ENCODE results near the gene HMX2.

Gene HMX2, protein sequence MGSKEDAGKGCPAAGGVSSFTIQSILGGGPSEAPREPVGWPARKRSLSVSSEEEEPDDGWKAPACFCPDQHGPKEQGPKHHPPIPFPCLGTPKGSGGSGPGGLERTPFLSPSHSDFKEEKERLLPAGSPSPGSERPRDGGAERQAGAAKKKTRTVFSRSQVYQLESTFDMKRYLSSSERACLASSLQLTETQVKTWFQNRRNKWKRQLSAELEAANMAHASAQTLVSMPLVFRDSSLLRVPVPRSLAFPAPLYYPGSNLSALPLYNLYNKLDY

DNA sequence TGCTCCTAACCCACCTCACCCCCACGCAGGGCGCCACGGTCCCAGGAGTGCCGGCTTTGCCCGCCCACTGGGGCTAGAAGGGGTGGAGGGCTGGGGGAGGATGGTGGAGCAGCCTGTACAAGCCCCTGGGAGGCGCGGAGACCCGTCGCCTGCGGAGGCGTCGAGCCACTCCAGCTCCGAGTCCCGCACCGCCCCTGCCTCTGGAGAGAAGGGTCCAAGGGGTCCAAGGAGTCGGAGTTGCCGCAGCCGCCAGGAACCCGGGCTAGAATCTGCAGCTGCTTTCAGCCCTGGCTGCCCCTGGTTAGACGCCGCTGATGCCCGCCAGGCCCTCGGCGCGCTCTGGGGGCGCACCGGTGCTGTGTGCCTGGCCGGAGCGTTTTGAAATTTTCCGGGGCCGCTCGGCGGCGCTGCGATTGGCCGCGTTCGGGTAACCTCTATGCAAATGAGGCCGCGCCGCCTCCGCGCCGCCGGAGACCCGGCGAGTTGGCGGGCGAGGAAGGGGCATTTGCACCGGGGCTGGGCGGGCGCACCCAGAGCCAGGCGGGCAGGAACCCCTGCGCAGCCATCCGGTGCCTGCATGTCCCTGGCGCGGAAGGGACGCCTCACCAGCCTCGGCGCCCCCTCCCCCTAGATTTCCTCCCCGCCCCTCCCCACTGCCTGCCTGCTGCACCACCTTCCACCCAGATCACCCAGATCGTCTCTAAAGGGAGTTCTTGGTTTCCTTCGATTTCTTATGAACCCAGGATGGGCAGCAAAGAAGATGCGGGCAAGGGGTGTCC lies at the start of gene HMX2:
TSS of gene HMX2 (plus strand) at position 502 of the 779 bp plus-strand sequence. CDS start at position 745, 243 bp downstream.
- TF ChIP-seq, protein P1, sequence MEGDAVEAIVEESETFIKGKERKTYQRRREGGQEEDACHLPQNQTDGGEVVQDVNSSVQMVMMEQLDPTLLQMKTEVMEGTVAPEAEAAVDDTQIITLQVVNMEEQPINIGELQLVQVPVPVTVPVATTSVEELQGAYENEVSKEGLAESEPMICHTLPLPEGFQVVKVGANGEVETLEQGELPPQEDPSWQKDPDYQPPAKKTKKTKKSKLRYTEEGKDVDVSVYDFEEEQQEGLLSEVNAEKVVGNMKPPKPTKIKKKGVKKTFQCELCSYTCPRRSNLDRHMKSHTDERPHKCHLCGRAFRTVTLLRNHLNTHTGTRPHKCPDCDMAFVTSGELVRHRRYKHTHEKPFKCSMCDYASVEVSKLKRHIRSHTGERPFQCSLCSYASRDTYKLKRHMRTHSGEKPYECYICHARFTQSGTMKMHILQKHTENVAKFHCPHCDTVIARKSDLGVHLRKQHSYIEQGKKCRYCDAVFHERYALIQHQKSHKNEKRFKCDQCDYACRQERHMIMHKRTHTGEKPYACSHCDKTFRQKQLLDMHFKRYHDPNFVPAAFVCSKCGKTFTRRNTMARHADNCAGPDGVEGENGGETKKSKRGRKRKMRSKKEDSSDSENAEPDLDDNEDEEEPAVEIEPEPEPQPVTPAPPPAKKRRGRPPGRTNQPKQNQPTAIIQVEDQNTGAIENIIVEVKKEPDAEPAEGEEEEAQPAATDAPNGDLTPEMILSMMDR (conservative IDR thresholded peaks at IDR 0.05; ENCODE audit: low read depth, low read length), result no peak
- no peak for DNase-seq (ENCODE audit: low read depth)
- H3K4me3 ChIP-seq (ENCODE audit: low read length), result no peak within 1 kb of the TSS

DNA sequence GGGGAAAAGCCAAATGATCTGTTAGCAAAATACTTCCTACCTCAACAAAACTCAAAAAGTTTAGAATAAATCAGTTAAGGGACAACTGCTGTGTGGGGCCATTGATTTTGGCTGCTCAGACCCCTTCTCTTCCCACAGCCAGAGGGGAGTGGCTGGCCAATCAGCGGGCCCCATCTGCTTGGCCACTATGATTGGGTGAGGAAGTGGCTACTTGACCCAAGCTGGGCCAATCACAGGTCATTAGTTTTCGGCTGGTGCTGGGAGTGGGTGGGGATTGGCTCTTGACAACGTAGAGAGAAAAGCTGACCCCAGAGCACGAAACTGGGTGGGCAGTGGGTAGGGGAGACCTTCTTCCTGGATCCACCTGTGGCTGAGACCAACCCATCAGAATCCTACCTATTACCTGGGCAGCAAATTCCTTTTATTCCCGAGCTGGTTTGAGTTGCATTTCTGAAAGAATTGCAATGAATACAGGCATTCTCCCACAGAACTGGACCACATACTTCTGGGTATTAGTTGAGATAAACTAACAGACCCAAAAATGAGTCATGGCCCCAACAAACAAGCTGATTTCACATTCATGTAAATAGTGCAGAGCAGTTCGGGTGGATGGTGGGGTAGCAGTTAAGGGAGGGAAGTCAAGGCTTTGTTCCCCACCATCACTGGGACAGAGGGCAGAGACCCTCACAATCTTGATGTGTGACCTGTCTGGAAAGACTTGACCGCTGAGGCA lies 47.7 kb upstream of the HMX2 start:
- no peak overlapping the region for H3K4me3 ChIP-seq (ENCODE audit: low read length)
- TF ChIP-seq, protein P1 (conservative IDR thresholded peaks at IDR 0.05; ENCODE audit: low read depth, low read length), result no peak
- no peak for DNase-seq (ENCODE audit: low read depth)

DNA sequence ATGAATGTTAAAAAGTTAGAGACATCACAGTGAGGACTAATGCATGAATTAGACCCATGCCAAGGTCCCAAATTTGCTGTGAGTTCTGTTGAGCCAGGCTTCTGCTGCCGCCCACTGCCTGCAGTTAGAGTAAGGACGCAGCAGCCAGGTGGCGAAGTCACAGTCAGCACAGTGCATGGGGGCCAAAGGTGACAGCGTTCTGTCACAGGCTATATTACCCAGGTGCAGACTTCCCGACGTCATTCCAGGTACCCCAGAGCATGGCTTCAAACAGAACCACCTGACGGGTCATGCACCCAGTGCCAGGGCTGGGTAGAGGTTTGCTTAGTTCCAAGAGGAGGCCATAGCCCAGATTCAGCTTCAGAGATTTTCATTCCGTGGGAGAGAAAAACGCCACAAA lies 46.1 kb upstream of the HMX2 start:
- H3K4me3 ChIP-seq (ENCODE audit: low read length), result no peak overlapping the region
- DNase-seq (ENCODE audit: low read depth), result no peak
- TF ChIP-seq, protein P1 (conservative IDR thresholded peaks at IDR 0.05; ENCODE audit: low read depth, low read length), result no peak

DNA sequence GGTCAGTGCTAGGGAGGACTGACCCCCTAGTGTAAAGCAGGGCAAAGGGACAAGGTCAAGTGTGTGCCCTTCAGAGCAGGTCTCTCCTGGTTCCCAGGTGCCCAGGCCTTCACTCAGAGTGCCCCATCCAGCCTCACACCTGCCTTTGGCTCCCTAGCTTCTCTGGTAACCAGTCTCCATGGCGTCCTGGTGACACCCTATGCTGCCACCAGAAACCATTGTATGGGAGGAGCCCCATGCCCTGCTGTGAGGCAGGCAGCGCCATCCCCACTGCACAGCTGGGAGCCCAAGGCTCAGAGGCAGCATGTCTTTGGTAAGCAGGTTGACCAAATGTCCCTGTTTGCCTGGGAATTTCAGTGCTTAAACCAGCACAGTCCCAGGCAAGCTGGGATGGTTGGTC lies 45.3 kb upstream of the HMX2 start:
- no peak overlapping the region for H3K4me3 ChIP-seq (ENCODE audit: low read length)
- TF ChIP-seq, protein P1 (conservative IDR thresholded peaks at IDR 0.05; ENCODE audit: low read depth, low read length), result no peak
- DNase-seq (ENCODE audit: low read depth), result no peak

DNA sequence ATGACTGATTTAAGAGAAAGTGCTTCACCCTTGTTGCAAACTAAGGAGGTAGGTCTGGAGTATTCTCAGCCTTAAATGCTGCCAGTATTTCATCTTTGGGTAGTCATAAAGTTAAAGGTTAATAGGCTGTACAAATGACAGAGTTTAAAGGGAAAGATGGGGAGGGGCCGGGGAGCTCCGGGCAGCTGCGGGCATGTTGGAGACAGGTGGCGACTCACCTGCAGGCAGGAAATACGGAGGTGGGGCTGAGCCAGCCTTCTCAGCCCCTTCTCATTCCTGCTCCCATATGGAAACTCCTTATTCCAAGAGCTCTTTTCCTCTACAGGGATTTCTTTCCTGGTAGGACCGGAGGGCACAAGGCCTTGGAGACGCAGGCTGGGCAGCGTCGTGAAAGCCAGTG lies 44.0 kb upstream of the HMX2 start:
- TF ChIP-seq, protein P1 (conservative IDR thresholded peaks at IDR 0.05; ENCODE audit: low read depth, low read length), result no peak
- no peak for DNase-seq (ENCODE audit: low read depth)
- no peak overlapping the region for H3K4me3 ChIP-seq (ENCODE audit: low read length)

DNA sequence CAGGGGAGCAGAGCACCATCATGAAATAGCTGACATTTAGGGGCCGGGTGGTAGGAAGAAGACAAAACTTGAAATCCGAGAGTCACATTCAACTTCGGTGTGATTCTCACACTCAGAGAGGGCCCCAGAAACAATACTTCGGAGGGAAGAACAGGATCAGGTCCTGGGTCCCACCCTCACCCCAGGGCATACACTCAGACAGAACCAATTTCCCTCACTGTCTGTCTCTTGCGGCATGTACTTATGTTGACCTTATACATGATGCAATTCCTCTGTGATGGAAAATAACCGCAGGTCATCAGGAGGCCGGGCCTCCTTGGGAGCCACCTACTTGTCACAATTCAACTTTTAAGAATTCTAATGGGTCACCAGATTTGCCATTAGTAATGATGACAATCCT lies 38.5 kb upstream of the HMX2 start:
- TF ChIP-seq, protein P1 (conservative IDR thresholded peaks at IDR 0.05; ENCODE audit: low read depth, low read length), result no peak
- no peak for DNase-seq (ENCODE audit: low read depth)
- H3K4me3 ChIP-seq (ENCODE audit: low read length), result no peak overlapping the region

Data from retinal pigment epithelial cell (primary cell).